Measurements from ENCODE around the gene GPR25.

GPR25 gene

GRCh38 chr1:200872446-200873115, at the start of gene GPR25:
Gene GPR25, plus strand, starts transcription at chr1:200872981. Its CDS starts 57 bp downstream, at chr1:200873038.
- no peak for DNase-seq (ENCODE audit: low read depth)

- DNase-seq (ENCODE audit: low read depth), result no peak
Measured at GRCh38 chr1:200831091-200831490, 41.7 kb upstream of the GPR25 start.

GRCh38 chr1:200834383-200834782, 38.4 kb upstream of the GPR25 start:
- DNase-seq (ENCODE audit: low read depth), result no peak

- no peak for DNase-seq (ENCODE audit: low read depth)
Measured at GRCh38 chr1:200836213-200836612, 36.6 kb upstream of the GPR25 start.

GRCh38 chr1:200837931-200838571, 34.7 kb upstream of the GPR25 start:
- no peak for DNase-seq (ENCODE audit: low read depth)

- no peak for DNase-seq (ENCODE audit: low read depth)
Measured at GRCh38 chr1:200838676-200839445, 33.9 kb upstream of the GPR25 start.

- DNase-seq (ENCODE audit: low read depth), result no peak
Measured at GRCh38 chr1:200845360-200845759, 27.4 kb upstream of the GPR25 start.

GRCh38 chr1:200846398-200846797, 26.4 kb upstream of the GPR25 start:
- no peak for DNase-seq (ENCODE audit: low read depth)

- DNase-seq (ENCODE audit: low read depth), result no peak
Measured at GRCh38 chr1:200849430-200849829, 23.4 kb upstream of the GPR25 start.

GRCh38 chr1:200850554-200850953, 22.2 kb upstream of the GPR25 start:
- DNase-seq (ENCODE audit: low read depth), result no peak

GRCh38 chr1:200856716-200857357, 15.9 kb upstream of the GPR25 start:
- no peak for DNase-seq (ENCODE audit: low read depth)

GRCh38 chr1:200857804-200858203, 15.0 kb upstream of the GPR25 start:
- DNase-seq (ENCODE audit: low read depth), result no peak

- no peak for DNase-seq (ENCODE audit: low read depth)
Measured at GRCh38 chr1:200861937-200862647, 10.7 kb upstream of the GPR25 start.

GRCh38 chr1:200862713-200863415, 9.9 kb upstream of the GPR25 start:
- no peak for DNase-seq (ENCODE audit: low read depth)

GRCh38 chr1:200866116-200866515, 6.7 kb upstream of the GPR25 start:
- no peak for DNase-seq (ENCODE audit: low read depth)

GRCh38 chr1:200866521-200866920, 6.3 kb upstream of the GPR25 start:
- DNase-seq (ENCODE audit: low read depth), result no peak

GRCh38 chr1:200867018-200867811, 5.6 kb upstream of the GPR25 start:
- no peak for DNase-seq (ENCODE audit: low read depth)

GRCh38 chr1:200869376-200869752, 3.4 kb upstream of the GPR25 start:
- no peak for DNase-seq (ENCODE audit: low read depth)

GRCh38 chr1:200869753-200870391, 2.9 kb upstream of the GPR25 start:
- DNase-seq (ENCODE audit: low read depth), result no peak

GRCh38 chr1:200873116-200873670, 412 bp downstream of the GPR25 start:
- no peak for DNase-seq (ENCODE audit: low read depth)

Measured in CMK (cell line).